Activated T-cell treated with anti-CD3 and anti-CD28 coated beads for 4 hours (primary cell): ENCODE results near the gene CNTNAP2.
"Not testable (repeated sequence)": the region's sequence is repeated elsewhere in the genome, so short reads cannot be mapped to it uniquely, and the experiment has no call there.

Experiments
- DNase-seq: peaks from one replicate; pipeline ENCODE4 v3.0.0-alpha.2; 2020

Gene CNTNAP2

GRCh38 chr7:147047696-147048095, 931.1 kb downstream of the CNTNAP2 start:
- DNase-seq: no peak

- DNase-seq: no peak
Observed at GRCh38 chr7:147048864-147049263, 932.3 kb downstream of the CNTNAP2 start.

- no peak for DNase-seq
Observed at GRCh38 chr7:147052818-147053217, 936.2 kb downstream of the CNTNAP2 start.

GRCh38 chr7:147053746-147054145, 937.1 kb downstream of the CNTNAP2 start:
- no peak for DNase-seq

- DNase-seq: no peak
Observed at GRCh38 chr7:147060070-147060469, 943.5 kb downstream of the CNTNAP2 start.

- DNase-seq: no peak
Observed at GRCh38 chr7:147062897-147063296, 946.3 kb downstream of the CNTNAP2 start.

GRCh38 chr7:147068842-147069241, 952.2 kb downstream of the CNTNAP2 start:
- no peak for DNase-seq

GRCh38 chr7:147069771-147070170, 953.2 kb downstream of the CNTNAP2 start:
- no peak for DNase-seq

GRCh38 chr7:147070886-147071285, 954.3 kb downstream of the CNTNAP2 start:
- no peak for DNase-seq

GRCh38 chr7:147071536-147071935, 954.9 kb downstream of the CNTNAP2 start:
- no peak for DNase-seq

- no peak for DNase-seq
Observed at GRCh38 chr7:147078312-147078711, 961.7 kb downstream of the CNTNAP2 start.

- DNase-seq: no peak
Observed at GRCh38 chr7:147079083-147079482, 962.5 kb downstream of the CNTNAP2 start.

GRCh38 chr7:147079921-147080420, 963.4 kb downstream of the CNTNAP2 start:
- no peak for DNase-seq

- no peak for DNase-seq
Observed at GRCh38 chr7:147081117-147081516, 964.5 kb downstream of the CNTNAP2 start.

- no peak for DNase-seq
Observed at GRCh38 chr7:147089051-147089461, 972.5 kb downstream of the CNTNAP2 start.

- no peak for DNase-seq
Observed at GRCh38 chr7:147089608-147090007, 973.0 kb downstream of the CNTNAP2 start.

- DNase-seq: no peak
Observed at GRCh38 chr7:147096629-147097028, 980.0 kb downstream of the CNTNAP2 start.

- DNase-seq: no peak
Observed at GRCh38 chr7:147103224-147103623, 986.6 kb downstream of the CNTNAP2 start.

- no peak for DNase-seq
Observed at GRCh38 chr7:147106746-147107145, 990.1 kb downstream of the CNTNAP2 start.

GRCh38 chr7:147114525-147114924, 997.9 kb downstream of the CNTNAP2 start:
- DNase-seq: not testable (repeated sequence)

- no peak for DNase-seq
Observed at GRCh38 chr7:147136352-147136751, 1019.8 kb downstream of the CNTNAP2 start.

- no peak for DNase-seq
Observed at GRCh38 chr7:147145194-147145593, 1028.6 kb downstream of the CNTNAP2 start.

GRCh38 chr7:147146169-147146568, 1029.6 kb downstream of the CNTNAP2 start:
- no peak for DNase-seq

GRCh38 chr7:147151661-147152060, 1035.1 kb downstream of the CNTNAP2 start:
- no peak for DNase-seq

GRCh38 chr7:147153571-147153970, 1037.0 kb downstream of the CNTNAP2 start:
- DNase-seq: no peak

GRCh38 chr7:147161405-147161804, 1044.8 kb downstream of the CNTNAP2 start:
- DNase-seq: no peak
